ENCODE data around the gene STARD10. TPM values are rescaled to one million over a fixed set of nuclear protein-coding genes. Genes with fewer than 3 reads are reported as not detected.
A peak's percentile ranks its signal among the peaks of the same experiment; 100 is the strongest.

STARD10 gene
- total RNA-seq, 1 donor from 2014 or later = 43.3 TPM

GRCh38 chr11:72744474-72744873 lies 49.4 kb downstream of the STARD10 start:
- DNase-seq = no peak

- no peak for DNase-seq
Observed at GRCh38 chr11:72743321-72744221, 50.3 kb downstream of the STARD10 start.

- DNase-seq = no peak
Observed at GRCh38 chr11:72742513-72743320, 51.1 kb downstream of the STARD10 start.

- no peak for DNase-seq
Observed at GRCh38 chr11:72741849-72742512, 51.9 kb downstream of the STARD10 start.

GRCh38 chr11:72741429-72741833 lies 52.4 kb downstream of the STARD10 start:
- no peak for DNase-seq

GRCh38 chr11:72740562-72741428 lies 53.1 kb downstream of the STARD10 start:
- no peak for DNase-seq

GRCh38 chr11:72740060-72740424 lies 53.8 kb downstream of the STARD10 start:
- DNase-seq = no peak

GRCh38 chr11:72739240-72740059 lies 54.4 kb downstream of the STARD10 start:
- no peak for DNase-seq

GRCh38 chr11:72738199-72739141 lies 55.4 kb downstream of the STARD10 start:
- DNase-seq = no peak

- no peak for DNase-seq
Observed at GRCh38 chr11:72737336-72737735, 56.5 kb downstream of the STARD10 start.

- DNase-seq = no peak
Observed at GRCh38 chr11:72736452-72737069, 57.3 kb downstream of the STARD10 start.

GRCh38 chr11:72735495-72736027 lies 58.3 kb downstream of the STARD10 start:
- DNase-seq = no peak

GRCh38 chr11:72732329-72732728 lies 61.5 kb downstream of the STARD10 start:
- DNase-seq = peak; percentile 45

- DNase-seq = no peak
Observed at GRCh38 chr11:72730737-72731136, 63.1 kb downstream of the STARD10 start.

- DNase-seq = no peak
Observed at GRCh38 chr11:72730243-72730642, 63.6 kb downstream of the STARD10 start.

- no peak for DNase-seq
Observed at GRCh38 chr11:72727521-72727920, 66.3 kb downstream of the STARD10 start.

- peak; percentile 65 for DNase-seq
Observed at GRCh38 chr11:72726266-72727220, 67.3 kb downstream of the STARD10 start.

GRCh38 chr11:72725724-72726028 lies 68.2 kb downstream of the STARD10 start:
- DNase-seq = no peak
